HCT116 (cell line): ENCODE data around the gene ZBTB7C.

Experiments used
- ATF3 ChIP-seq: IDR thresholded peaks from 2 replicates; pipeline ENCODE4 v1.6.1; 2012
- CEBPB ChIP-seq: IDR thresholded peaks from 2 replicates; pipeline ENCODE4 v1.6.1; 2012; ENCODE audit warnings: low read depth
- CTCF ChIP-seq, 3 experiments: fragments of 200-600 bp in 1 of 3; sonication (generic) in 1 of 3; IDR thresholded peaks in 2 of 3; conservative IDR thresholded peaks in 1 of 3; 2 replicates each; pipeline ENCODE4 v1.5.1; 2012 to 2017; ENCODE audit warnings: low read depth in 2 of 3, low read length in 2 of 3, antibody characterized with exemption in 1 of 3, borderline replicate concordance in 1 of 3, control low read depth in 1 of 3, mild to moderate bottlenecking in 1 of 3, mixed read lengths in 1 of 3, mixed run types in 1 of 3, moderate library complexity in 1 of 3; ENCODE audit not compliant: insufficient read depth in 1 of 3
- EGR1 ChIP-seq: IDR thresholded peaks from 2 replicates; pipeline ENCODE4 v1.6.1; 2012; ENCODE audit warnings: low read depth
- EZH2phosphoT487 ChIP-seq: fragments of 200-600 bp; IDR thresholded peaks from 2 replicates; pipeline ENCODE4 v1.6.1; 2018; ENCODE audit warnings: antibody characterized with exemption, borderline replicate concordance
- MAX ChIP-seq: IDR thresholded peaks from 2 replicates; pipeline ENCODE4 v1.6.1; 2012
- POLR2A ChIP-seq: IDR thresholded peaks from 2 replicates; pipeline ENCODE4 v1.7.0; 2011; ENCODE audit warnings: borderline replicate concordance; ENCODE audit not compliant: insufficient read depth, insufficient read length; ENCODE audit errors: extremely low read depth
- POLR2AphosphoS5 ChIP-seq: IDR thresholded peaks from 2 replicates; pipeline ENCODE4 v1.6.1; 2011; ENCODE audit warnings: mild to moderate bottlenecking, low read depth, low read length, moderate library complexity
- RAD21 ChIP-seq: IDR thresholded peaks from 2 replicates; pipeline ENCODE4 v1.6.1; 2012; ENCODE audit warnings: low read depth, mild to moderate bottlenecking
- SIN3A ChIP-seq: IDR thresholded peaks from 2 replicates; pipeline ENCODE4 v1.6.1; 2012; ENCODE audit warnings: low read depth
- SP1 ChIP-seq: IDR thresholded peaks from 2 replicates; pipeline ENCODE4 v1.6.1; 2012; ENCODE audit warnings: low read depth

- TF ChIP-seq CTCF (IDR thresholded peaks at IDR 0.05 in 2 of 3, conservative IDR thresholded peaks at IDR 0.05 in 1 of 3; ENCODE audit: borderline replicate concordance in 1 of 3, insufficient read depth in 1 of 3, low read depth in 2 of 3, low read length in 2 of 3) (no peak), EZH2phosphoT487 (no peak), POLR2A (no peak), POLR2AphosphoS5 (no peak), RAD21 (no peak), SIN3A (no peak), SP1 (no peak), MAX (no peak), CEBPB (no peak), ATF3 (no peak), EGR1 (no peak)
These were observed at the start of gene ZBTB7C for GRCh38 chr18:48408727-48409590.
